CD4-positive, alpha-beta T cell treated with Interleukin-12 subunit alpha and Interleukin-12 subunit beta, for 1 hour (primary cell): ENCODE results near the gene SDC4.
A peak's percentile ranks its signal among the peaks of the same experiment; 100 is the strongest.

ENCODE experiments used
- DNase-seq: peaks from one replicate; pipeline ENCODE4 v3.0.0-alpha.2; 2020

SDC4 gene

DNA sequence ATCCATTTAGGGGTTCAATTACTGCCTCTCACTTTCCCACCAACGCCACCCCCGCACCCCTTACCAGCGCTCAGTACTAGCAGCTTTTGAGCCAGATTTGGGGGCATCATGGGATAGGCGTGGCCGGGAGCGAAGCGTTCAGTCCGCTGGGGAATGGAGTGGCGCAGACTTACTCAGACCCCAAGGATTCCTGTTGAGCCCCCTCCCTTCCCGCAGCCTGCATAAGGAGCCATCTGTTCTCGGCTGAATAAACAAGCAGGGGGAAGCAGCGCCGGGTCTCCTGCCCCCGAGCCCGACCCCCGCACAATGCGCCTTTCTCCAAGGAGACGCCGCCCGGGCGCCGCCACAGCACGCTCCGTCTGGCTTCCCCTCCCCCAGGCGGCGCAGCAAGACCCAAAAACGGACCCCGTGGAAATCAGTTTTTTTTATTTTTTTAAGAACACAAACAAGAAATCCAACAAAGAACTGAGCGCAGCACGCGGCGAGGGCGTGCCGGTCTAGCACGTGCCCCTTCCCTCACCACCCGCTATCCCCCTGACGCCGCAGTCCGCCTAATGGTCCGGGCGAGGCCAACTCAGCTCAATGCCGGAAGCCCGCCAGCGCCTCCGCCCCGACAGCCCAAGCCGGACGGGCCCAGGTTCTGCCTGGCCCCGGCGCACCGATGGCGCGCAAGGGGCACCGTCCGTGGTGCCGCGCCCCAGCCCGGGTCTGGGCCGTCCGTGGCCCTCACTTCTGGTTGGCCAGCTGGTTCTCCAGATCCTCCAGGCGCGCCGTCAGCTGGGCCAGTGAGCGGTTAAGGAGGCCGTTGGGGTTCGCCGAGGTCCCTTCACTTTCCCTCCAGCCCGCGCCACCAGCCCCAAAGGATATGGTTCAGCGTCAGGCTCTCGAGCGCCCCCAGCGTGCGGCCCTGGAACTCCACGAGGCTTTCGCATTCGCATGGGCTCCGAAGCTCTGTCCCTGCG is 54.9 kb downstream of the SDC4 start:
- peak; percentile 78 for DNase-seq

DNA sequence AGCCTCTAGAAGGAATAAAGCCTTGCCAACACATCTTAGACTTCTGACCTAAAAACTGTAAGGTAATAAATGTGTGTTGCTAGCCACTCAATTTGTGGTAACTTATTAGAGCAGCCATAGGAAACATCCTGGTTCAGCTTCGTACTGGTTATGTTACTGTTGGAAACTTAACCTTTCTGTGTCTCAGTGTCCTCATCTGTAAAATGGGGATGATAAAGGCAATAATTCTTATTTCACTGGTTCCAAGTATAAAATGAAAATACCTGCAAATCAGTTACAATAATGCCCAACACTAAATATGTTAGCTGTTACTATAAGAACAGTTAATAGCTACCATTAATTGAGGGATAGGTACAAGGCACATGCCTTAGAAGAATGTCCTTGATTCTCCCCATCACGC is 55.9 kb downstream of the SDC4 start:
- DNase-seq, result no peak

DNA sequence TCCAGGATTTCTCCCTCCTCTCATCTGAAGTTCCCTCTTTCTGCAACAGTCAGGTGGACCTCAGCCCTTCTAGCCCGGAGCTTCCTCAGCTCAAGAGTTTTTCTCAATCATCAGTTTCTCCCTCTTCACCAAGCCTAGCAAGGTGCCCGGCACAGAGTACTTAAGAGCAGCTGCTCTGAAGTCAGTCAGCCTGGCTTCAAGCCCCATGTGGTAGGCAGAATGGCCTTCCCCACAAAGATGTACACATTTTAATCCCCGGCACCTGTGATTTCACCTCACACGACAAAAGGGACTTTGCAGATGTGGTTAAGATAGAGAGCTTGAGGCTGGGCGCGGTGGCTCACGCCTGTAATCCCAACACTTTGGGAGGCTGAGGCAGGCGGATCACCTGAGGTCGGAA is 56.7 kb downstream of the SDC4 start:
- no peak for DNase-seq

DNA sequence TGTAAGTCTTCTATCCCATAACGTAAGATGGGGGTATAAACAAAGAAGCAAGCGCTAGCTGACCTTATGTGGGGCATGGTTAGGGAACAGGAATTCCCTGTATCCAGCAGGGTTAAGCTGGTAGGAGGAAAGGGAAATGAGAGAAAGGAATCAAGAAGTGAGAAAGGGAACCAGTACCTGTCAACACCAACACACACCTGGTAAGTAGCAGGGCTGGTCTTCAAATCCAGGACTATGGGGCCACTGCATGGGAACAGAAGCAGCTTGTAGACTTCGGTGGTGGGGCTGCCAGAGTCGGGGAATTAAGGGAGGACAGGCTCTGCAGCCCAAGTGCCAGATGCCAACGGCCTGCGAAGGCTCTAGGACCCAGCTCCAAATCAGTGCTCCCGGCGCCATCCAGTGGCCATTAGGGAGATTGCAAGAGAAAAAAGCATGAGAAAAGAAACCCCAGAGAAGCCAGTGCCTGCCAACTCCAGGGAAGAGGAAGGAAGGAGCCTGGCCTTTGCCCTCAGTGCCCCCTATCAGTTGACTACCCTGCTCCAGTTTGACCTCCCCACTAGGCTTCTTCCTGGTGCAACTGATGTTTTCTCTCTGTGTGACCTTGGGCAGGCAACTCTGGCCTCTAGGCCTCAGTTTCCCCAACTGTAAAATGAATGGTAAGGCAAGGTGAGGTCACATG is 57.4 kb downstream of the SDC4 start:
- peak; percentile 69 for DNase-seq

DNA sequence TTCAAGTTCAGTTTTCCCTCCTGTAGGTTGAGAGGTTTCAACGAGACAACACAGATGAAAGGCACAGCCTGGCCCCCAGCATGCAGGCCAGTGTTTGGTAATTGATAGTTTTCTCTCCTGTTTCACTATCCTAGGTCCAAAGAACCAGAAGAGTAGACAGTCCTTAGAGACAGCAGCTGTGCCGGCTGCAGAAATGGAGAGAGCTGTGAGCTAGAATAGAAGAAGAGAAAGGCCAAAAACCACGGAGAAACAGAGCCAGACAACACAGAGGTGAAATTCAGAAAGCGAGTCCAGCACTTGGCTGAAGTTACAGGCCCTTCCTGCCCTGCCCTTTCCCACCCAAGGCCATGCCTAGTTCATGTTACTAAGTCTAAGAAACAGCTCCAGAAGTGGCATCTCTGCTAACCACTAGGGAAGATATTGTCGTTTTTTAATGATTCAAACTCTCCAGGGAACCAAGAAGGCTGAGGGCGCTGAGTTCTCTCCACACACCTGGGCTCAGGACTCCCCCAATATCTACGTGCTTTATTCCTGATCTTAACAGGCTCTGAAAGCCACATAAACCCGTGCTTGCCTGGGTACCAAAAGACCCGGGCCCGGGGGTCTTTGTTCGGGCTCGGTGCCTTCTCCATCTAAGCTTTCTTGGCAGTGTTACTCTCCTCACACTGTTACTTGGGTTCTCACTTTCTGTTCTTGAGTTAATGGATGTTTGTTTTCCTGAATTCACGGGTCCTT is 58.1 kb downstream of the SDC4 start:
- no peak for DNase-seq

DNA sequence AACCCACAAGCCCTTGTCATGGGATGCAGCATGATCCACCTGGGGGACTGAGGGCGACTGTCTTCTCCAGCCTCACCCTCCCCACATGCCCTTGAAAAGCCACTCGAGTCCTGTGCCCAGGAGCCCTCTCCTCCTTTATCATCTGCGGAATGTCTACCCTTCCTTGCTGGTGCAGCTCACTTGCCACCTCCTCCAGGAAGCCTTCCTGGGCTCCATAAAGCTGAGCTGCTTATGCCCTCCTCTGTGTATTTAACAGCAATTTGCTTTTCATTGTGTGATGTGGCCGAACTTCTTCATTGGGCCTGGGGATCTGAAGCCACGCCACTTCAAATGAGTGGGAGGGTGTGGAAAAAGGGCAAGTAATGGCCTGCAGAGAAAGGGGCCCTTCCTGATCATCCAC is 59.4 kb downstream of the SDC4 start:
- DNase-seq, result no peak

DNA sequence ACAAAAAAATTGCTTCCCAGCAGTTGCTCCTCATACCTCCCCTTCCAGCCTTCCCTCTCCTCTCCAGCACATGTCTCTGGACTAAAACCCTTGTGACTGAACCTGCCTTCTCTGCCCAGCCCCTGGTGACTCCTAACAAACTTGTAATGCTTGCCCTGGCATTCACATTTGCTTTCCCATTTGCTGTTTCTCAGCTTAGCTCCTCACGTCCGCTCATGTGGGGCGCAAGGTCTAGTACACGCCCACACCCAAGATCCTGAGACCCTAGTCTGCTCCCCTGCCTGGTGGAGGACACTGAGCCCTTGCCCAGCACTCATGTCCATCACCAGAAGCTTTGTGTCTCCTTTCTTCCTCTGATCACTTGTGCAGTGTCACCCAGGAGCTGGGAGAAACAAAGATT is 59.8 kb downstream of the SDC4 start:
- no peak for DNase-seq

DNA sequence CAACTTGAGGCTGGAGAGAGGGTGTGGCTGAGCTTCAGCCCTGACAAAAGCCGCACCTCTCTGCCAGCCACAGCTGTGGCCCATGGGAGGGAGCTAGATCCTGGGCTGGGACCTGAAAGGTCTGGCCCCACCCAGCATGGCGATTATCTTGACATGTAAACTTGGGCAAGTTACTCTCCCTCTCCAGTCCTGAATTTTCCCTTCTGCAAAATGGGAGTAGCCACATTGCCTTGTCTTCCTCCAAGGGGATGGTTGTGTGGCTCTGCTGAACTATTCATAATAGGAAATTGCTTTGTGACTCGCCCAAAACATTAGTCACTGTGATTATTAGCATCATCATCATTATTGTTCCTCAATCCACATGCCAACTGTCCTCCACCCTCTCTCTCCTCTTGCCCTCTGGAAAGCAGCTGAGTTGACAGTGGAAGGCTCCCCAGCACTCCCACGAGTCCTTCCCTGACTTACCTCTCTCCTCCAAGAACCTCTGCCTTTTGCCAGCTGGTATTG is 64.6 kb downstream of the SDC4 start:
- no peak for DNase-seq

DNA sequence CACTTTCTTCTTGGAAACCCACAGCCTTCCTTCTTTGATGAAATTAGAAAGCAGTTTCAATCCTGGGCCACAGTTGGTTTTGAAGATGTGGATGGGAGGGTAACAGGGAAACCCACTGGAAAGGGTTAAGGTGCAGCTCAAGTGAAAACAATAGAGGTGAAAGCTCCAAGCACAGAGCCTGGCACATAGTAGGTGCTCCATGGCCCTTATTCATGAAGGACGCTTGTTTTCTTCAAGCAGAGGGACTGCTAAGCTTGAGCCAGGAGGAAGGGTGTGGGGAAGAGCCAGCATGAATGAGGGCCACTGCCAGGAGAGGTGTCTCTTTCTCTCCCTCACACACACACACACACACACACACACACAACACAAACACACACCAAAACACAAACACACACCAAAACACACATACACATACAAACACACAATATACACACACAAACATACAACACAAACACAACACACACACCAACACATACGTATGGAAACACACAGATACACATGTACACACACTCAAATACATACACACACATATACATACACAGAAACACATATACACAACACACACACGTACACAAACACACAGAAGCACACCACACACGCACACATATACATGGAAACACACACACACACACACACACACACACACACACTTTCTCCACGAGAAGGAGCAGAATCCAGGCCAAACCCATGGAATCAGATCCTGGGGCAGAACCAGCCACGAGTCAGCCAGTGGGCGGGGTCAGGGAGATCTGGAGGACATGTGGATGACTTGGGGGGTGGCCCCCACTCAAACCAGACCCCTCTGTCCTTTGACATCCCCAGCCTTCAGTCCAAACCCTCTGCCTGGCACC is 65.3 kb downstream of the SDC4 start:
- DNase-seq, result no peak

DNA sequence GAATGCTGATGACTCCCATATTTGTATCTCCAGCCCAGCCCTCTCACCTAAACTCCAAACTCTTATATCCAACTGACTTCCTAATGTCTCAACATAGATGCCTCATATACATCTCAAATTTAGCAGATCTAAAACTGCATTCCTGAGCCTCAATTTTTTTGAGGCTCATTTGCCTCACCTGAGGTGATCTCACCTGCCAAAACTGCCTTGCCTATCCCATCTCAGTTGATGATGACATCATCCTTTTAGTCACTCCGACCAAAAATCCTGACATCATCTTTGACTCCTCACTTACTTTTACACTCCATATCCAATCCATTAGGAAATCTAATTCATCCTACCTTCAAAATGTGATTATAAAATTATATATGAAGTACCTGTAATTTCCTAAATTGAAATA is 68.2 kb downstream of the SDC4 start:
- DNase-seq, result no peak

DNA sequence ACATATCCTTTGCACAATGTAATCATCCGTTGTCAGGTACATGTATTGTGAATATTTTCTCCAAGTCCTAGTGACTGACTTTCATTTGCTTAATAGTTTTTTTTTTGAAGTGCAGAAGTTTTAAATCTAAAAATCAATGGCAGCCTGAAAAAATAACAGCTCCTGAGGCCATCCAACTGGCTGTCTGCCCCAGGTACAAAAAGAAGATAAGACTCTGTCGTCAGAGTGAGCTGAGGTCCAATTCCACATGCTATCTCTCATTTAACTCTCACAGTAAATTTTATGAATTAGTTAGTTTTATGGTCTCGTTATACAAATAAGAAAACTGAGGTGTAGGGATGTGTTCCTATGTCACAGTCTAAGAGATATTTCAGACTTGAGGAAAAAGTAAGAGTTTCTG is 72.9 kb downstream of the SDC4 start:
- no peak for DNase-seq
